A549 (cell line): Measurements from ENCODE around the gene TMCC2. TPM values are rescaled to one million over a fixed set of nuclear protein-coding genes. Genes with fewer than 3 reads are reported as not detected.

ENCODE experiments used
- BCL3 ChIP-seq: fragments of >200 bp; sonication (Bioruptor Twin); formaldehyde crosslinking; IDR thresholded peaks from 3 replicates; pipeline ENCODE4 v1.6.1; 2016
- BHLHE40 ChIP-seq: IDR thresholded peaks from 2 replicates; pipeline ENCODE4 v1.6.1; 2012; ENCODE audit warnings: low read depth, low read length, inconsistent platforms
- CBX2 ChIP-seq: fragments of 200-600 bp; sonication (generic); IDR thresholded peaks from 2 replicates; pipeline ENCODE4 v1.6.1; 2016; ENCODE audit warnings: low read depth, mild to moderate bottlenecking, borderline replicate concordance
- CBX8 ChIP-seq: fragments of 200-600 bp; sonication (generic); IDR thresholded peaks from 2 replicates; pipeline ENCODE4 v1.6.1; 2016
- CEBPB ChIP-seq, 2 experiments: fragments of >200 bp in 1 of 2; sonication (Bioruptor Twin) in 1 of 2; formaldehyde crosslinking in 1 of 2; IDR thresholded peaks; 2 replicates each; pipeline ENCODE4 v1.6.1; 2012 to 2016
- CHD2 ChIP-seq: fragments of 150-350 bp; IDR thresholded peaks from 2 replicates; pipeline ENCODE4 v1.6.1; 2014; ENCODE audit warnings: low read length; ENCODE audit not compliant: partially characterized antibody
- CHD4 ChIP-seq: fragments of 200-600 bp; sonication (generic); IDR thresholded peaks from 2 replicates; pipeline ENCODE4 v1.6.1; 2016; ENCODE audit warnings: antibody characterized with exemption, mild to moderate bottlenecking, borderline replicate concordance
- CTCF ChIP-seq: fragments of >200 bp; sonication (Bioruptor Twin); formaldehyde crosslinking; IDR thresholded peaks from 3 replicates; pipeline ENCODE4 v1.5.1; 2016
- EHF ChIP-seq: fragments of 250-450 bp; sonication (Bioruptor Pico); IDR thresholded peaks from 2 replicates; pipeline ENCODE4 v1.5.0; 2020; ENCODE audit warnings: mild to moderate bottlenecking
- ELK1 ChIP-seq: fragments of 150-350 bp; IDR thresholded peaks from 2 replicates; pipeline ENCODE4 v1.6.1; 2014; ENCODE audit warnings: low read depth, mild to moderate bottlenecking, low read length
- FOXS1 ChIP-seq: fragments of 250-450 bp; sonication (Bioruptor Pico); IDR thresholded peaks from 2 replicates; pipeline ENCODE4 v1.5.0; 2020; ENCODE audit warnings: mild to moderate bottlenecking, moderate library complexity
- GATA3 ChIP-seq: IDR thresholded peaks from 2 replicates; pipeline ENCODE4 v1.6.1; 2012; ENCODE audit warnings: borderline replicate concordance
- HDAC2 ChIP-seq: fragments of 200-600 bp; sonication (generic); IDR thresholded peaks from 2 replicates; pipeline ENCODE4 v1.6.1; 2016
- HOXB13 ChIP-seq: fragments of 250-450 bp; sonication (Bioruptor Pico); IDR thresholded peaks from 2 replicates; pipeline ENCODE4 v1.5.0; 2020; ENCODE audit warnings: low read depth, mild to moderate bottlenecking, moderate library complexity
- HOXB5 ChIP-seq: fragments of 250-450 bp; sonication (Bioruptor Pico); IDR thresholded peaks from 2 replicates; pipeline ENCODE4 v1.5.0; 2020; ENCODE audit warnings: mild to moderate bottlenecking, moderate library complexity
- JUN ChIP-seq, 2 experiments: fragments of >200 bp; sonication (Bioruptor Twin); formaldehyde crosslinking; IDR thresholded peaks; 2 replicates in 1 of 2; 3 replicates in 1 of 2; pipeline ENCODE4 v1.6.1; 2016 to 2017
- JUNB ChIP-seq: fragments of >200 bp; sonication (Bioruptor Twin); formaldehyde crosslinking; IDR thresholded peaks from 2 replicates; pipeline ENCODE4 v1.6.1; 2016
- KDM1A ChIP-seq: fragments of 200-600 bp; sonication (generic); IDR thresholded peaks from 2 replicates; pipeline ENCODE4 v1.6.1; 2016; ENCODE audit warnings: low read depth, mild to moderate bottlenecking
- MAX ChIP-seq: IDR thresholded peaks from 2 replicates; pipeline ENCODE4 v1.6.1; 2012
- MAZ ChIP-seq: fragments of 150-350 bp; IDR thresholded peaks from 2 replicates; pipeline ENCODE4 v1.6.1; 2014; ENCODE audit warnings: antibody characterized with exemption, low read depth, low read length, borderline replicate concordance
- MYC ChIP-seq: IDR thresholded peaks from 2 replicates; pipeline ENCODE4 v1.6.1; 2012; ENCODE audit warnings: mild to moderate bottlenecking, inconsistent platforms, low read length, improper control_type of control experiment, borderline replicate concordance
- NPAS2 ChIP-seq: fragments of 250-450 bp; sonication (Bioruptor Pico); IDR thresholded peaks from 2 replicates; pipeline ENCODE4 v1.8.0; 2022; ENCODE audit warnings: mild to moderate bottlenecking, moderate library complexity, borderline replicate concordance
- NR3C1 ChIP-seq: fragments of >200 bp; sonication (Bioruptor Twin); formaldehyde crosslinking; IDR thresholded peaks from 3 replicates; pipeline ENCODE4 v1.6.1; 2017
- PBX3 ChIP-seq: IDR thresholded peaks from 2 replicates; pipeline ENCODE4 v1.6.1; 2012
- PHF8 ChIP-seq: fragments of 200-600 bp; sonication (generic); IDR thresholded peaks from 2 replicates; pipeline ENCODE4 v1.6.1; 2016; ENCODE audit warnings: low read depth, mild to moderate bottlenecking, antibody characterized with exemption, moderate library complexity, borderline replicate concordance
- POLR2A ChIP-seq: IDR thresholded peaks from 2 replicates; pipeline ENCODE4 v1.6.1; 2012; ENCODE audit warnings: mild to moderate bottlenecking, low read length
- POLR2AphosphoS2 ChIP-seq: conservative IDR thresholded peaks from 2 replicates; pipeline ENCODE4 v1.6.1; 2012; ENCODE audit warnings: low read length, improper control_type of control experiment, inconsistent platforms
- RARB ChIP-seq: fragments of 250-450 bp; sonication (Bioruptor Pico); IDR thresholded peaks from 2 replicates; pipeline ENCODE4 v1.8.0; 2021; ENCODE audit warnings: mild to moderate bottlenecking, moderate library complexity
- RCOR1 ChIP-seq: fragments of 150-350 bp; IDR thresholded peaks from 2 replicates; pipeline ENCODE4 v1.6.1; 2014; ENCODE audit warnings: antibody characterized with exemption, low read length, low read depth
- REST ChIP-seq: fragments of 200-600 bp; sonication (generic); IDR thresholded peaks from 2 replicates; pipeline ENCODE4 v1.6.1; 2016; ENCODE audit warnings: antibody characterized with exemption, mild to moderate bottlenecking, moderate library complexity
- RFX5 ChIP-seq: fragments of 450-650 bp; IDR thresholded peaks from 2 replicates; pipeline ENCODE4 v1.7.1; 2014; ENCODE audit warnings: antibody characterized with exemption, mild to moderate bottlenecking, moderate library complexity
- RNF2 ChIP-seq: fragments of 200-600 bp; sonication (generic); IDR thresholded peaks from 2 replicates; pipeline ENCODE4 v1.6.1; 2016; ENCODE audit warnings: low read depth, mild to moderate bottlenecking, antibody characterized with exemption, moderate library complexity, borderline replicate concordance
- SMC3 ChIP-seq: fragments of >200 bp; sonication (Bioruptor Twin); formaldehyde crosslinking; IDR thresholded peaks from 3 replicates; pipeline ENCODE4 v1.6.1; 2018; ENCODE audit warnings: inconsistent platforms
- TFCP2L1 ChIP-seq: fragments of 250-450 bp; sonication (Bioruptor Pico); IDR thresholded peaks from 2 replicates; pipeline ENCODE4 v1.5.0; 2021; ENCODE audit warnings: mild to moderate bottlenecking
- ZC3H11A ChIP-seq: fragments of 450-650 bp; IDR thresholded peaks from 2 replicates; pipeline ENCODE4 v1.6.1; 2014; ENCODE audit warnings: antibody characterized with exemption, mild to moderate bottlenecking
- ZNF302 ChIP-seq: fragments of 250-450 bp; sonication (Bioruptor Pico); IDR thresholded peaks from 2 replicates; pipeline ENCODE4 v1.9.0; 2021; ENCODE audit warnings: inconsistent platforms, mild to moderate bottlenecking, moderate library complexity
- polyA plus RNA-seq, 4 experiments: library from polyadenylated mRNA; depleted of rRNA in 3 of 4; stranded (reverse); fragments of >200 nt; fragmentation: RNase III in 1 of 4; extraction: RNeasy Plus Mini Kit Qiagen cat#74134 plus additional on column Dnase treatment in 1 of 4; gene quantifications; 2 replicates in 3 of 4; 3 replicates in 1 of 4; pipeline ENCODE4 v1.2.3, GENCODE V29; 2011 to 2017

The TMCC2 gene
- polyA plus RNA-seq, 2 of the 4 experiments (the other 2 are of a cell fraction) = 1.7 to 3.2 TPM

- TF ChIP-seq NPAS2 = no peak
- peak; percentile 85 to 97 for TF ChIP-seq CEBPB (IDR thresholded peaks at IDR 0.05)
- no peak for TF ChIP-seq MYC
- TF ChIP-seq KDM1A = no peak
- TF ChIP-seq CTCF = no peak
- no peak for TF ChIP-seq POLR2A
- TF ChIP-seq CBX2 = no peak
- no peak for TF ChIP-seq CBX8
- TF ChIP-seq CHD4 = no peak
- TF ChIP-seq POLR2AphosphoS2 = peak; percentile 98
- TF ChIP-seq RNF2 = no peak
- TF ChIP-seq PBX3 = peak; percentile 87
- TF ChIP-seq BHLHE40 = no peak
- TF ChIP-seq ELK1 = no peak
- 0 out of 2 replicates have a peak, but pooled peaks have one; percentile 15 for TF ChIP-seq TFCP2L1 (CRISPR knock-in tag)
- TF ChIP-seq ZC3H11A = no peak
- peak; percentile 78 for TF ChIP-seq JUNB
- peak; percentile 81; the same call in 1 of the 2 replicates for TF ChIP-seq HOXB5 (CRISPR knock-in tag)
- TF ChIP-seq EHF = peak; percentile 72; the same call in 1 of the 2 replicates
- TF ChIP-seq JUN (IDR thresholded peaks at IDR 0.05) = peak; percentile 94 to 100
- no peak for TF ChIP-seq NR3C1
- TF ChIP-seq RFX5 = no peak
- TF ChIP-seq SMC3 = peak; percentile 64; the same call in 2 of the 3 replicates
- 0 out of 2 replicates have a peak, but pooled peaks have one; percentile 47 for TF ChIP-seq ZNF302 (CRISPR knock-in tag)
- no peak for TF ChIP-seq HDAC2
- peak; percentile 70; the same call in 1 of the 2 replicates for TF ChIP-seq MAZ
- TF ChIP-seq FOXS1 (CRISPR knock-in tag) = no peak
- peak; percentile 45 for TF ChIP-seq CHD2
- TF ChIP-seq MAX = peak; percentile 88
- TF ChIP-seq GATA3 = peak; percentile 99
- TF ChIP-seq RCOR1 = no peak
- TF ChIP-seq PHF8 = no peak
- peak; percentile 58; the same call in 1 of the 2 replicates for TF ChIP-seq HOXB13
- TF ChIP-seq BCL3 = peak; percentile 92
- TF ChIP-seq REST = no peak; the same call in 1 of the 2 replicates
- 0 out of 2 replicates have a peak, but pooled peaks have one; percentile 76 for TF ChIP-seq RARB (CRISPR knock-in tag)
These were observed 73.6 kb downstream of the TMCC2 start (continued) for GRCh38 chr1:205301205-205301821.
